Skeletal muscle tissue (tissue), 4 donors: ENCODE measurements around the gene CBFA2T3. TPM values are rescaled to one million over a fixed set of nuclear protein-coding genes. Genes with fewer than 3 reads are reported as not detected.

ENCODE experiments used
- H3K27ac ChIP-seq: one replicate; pipeline ENCODE4 v1.7.0; 2013; ENCODE audit warnings: mild to moderate bottlenecking, low read depth, low read length, inconsistent platforms
- H3K27me3 ChIP-seq, 3 donors: one replicate each; pipeline ENCODE4 v1.7.0; 2013; ENCODE audit warnings: low read length in 3 of 3; ENCODE audit not compliant: control insufficient read depth in 3 of 3, insufficient read depth in 3 of 3
- H3K36me3 ChIP-seq, 3 donors: one replicate each; pipeline ENCODE4 v1.7.0; 2013; ENCODE audit warnings: low read length in 3 of 3; ENCODE audit not compliant: control insufficient read depth in 3 of 3, insufficient read depth in 3 of 3
- H3K4me1 ChIP-seq, 3 donors: one replicate each; pipeline ENCODE4 v1.7.0; 2013; ENCODE audit warnings: low read length in 3 of 3, mild to moderate bottlenecking in 3 of 3; ENCODE audit not compliant: control insufficient read depth in 3 of 3, insufficient read depth in 3 of 3
- H3K4me3 ChIP-seq, 3 donors: one replicate each; pipeline ENCODE4 v1.7.0; 2013; ENCODE audit warnings: low read length in 3 of 3
- H3K9ac ChIP-seq, 3 donors: one replicate each; pipeline ENCODE4 v1.7.0; 2013; ENCODE audit warnings: low read length in 3 of 3, mild to moderate bottlenecking in 3 of 3, moderate library complexity in 2 of 3, low read depth in 1 of 3
- H3K9me3 ChIP-seq, 3 donors: one replicate each; pipeline ENCODE4 v1.7.0; 2013; ENCODE audit warnings: low read length in 3 of 3; ENCODE audit not compliant: control insufficient read depth in 3 of 3
- total RNA-seq: library from RNA; depleted of rRNA; stranded (reverse); fragments of >200 nt; gene quantifications from one replicate; pipeline ENCODE4 v1.2.3, GENCODE V29; 2014
- donor health status: Osteomylitis.

Gene CBFA2T3
- total RNA-seq, 1 donor from 2014 or later = 2.1 TPM

- peaks cover 40 to 51% (median 40%) of the 10 kb centered on the region in 3 donors for H3K4me1 ChIP-seq
- peak overlapping the region in 2 of 3 donors; percentile 45 to 75 for H3K9ac ChIP-seq
- H3K27me3 ChIP-seq = peaks cover 38 to 63% (median 40%) of the 10 kb centered on the region in 3 donors
- no peaks in the 10 kb centered on the region for H3K9me3 ChIP-seq
- peak overlapping the region; percentile 47 for H3K27ac ChIP-seq
- peak overlapping the region; percentile 58 to 75 (median 60) for H3K4me3 ChIP-seq
- no peaks in the 10 kb centered on the region for H3K36me3 ChIP-seq
Measured at GRCh38 chr16:88939972-88940861, 36.8 kb downstream of the CBFA2T3 start.

GRCh38 chr16:88939245-88939971, 37.6 kb downstream of the CBFA2T3 start:
- Histone ChIP-seq H3K27me3 (peaks cover 34 to 63% (median 40%) of the 10 kb centered on the region in 3 donors), H3K36me3 (no peaks in the 10 kb centered on the region), H3K9ac (peak overlapping the region in 2 of 3 donors; percentile 45 to 75), H3K4me1 (peaks cover 40 to 51% (median 40%) of the 10 kb centered on the region in 3 donors), H3K4me3 (peak overlapping the region; percentile 58 to 75 (median 60)), H3K27ac (peak overlapping the region; percentile 47), H3K9me3 (no peaks in the 10 kb centered on the region)

DNA sequence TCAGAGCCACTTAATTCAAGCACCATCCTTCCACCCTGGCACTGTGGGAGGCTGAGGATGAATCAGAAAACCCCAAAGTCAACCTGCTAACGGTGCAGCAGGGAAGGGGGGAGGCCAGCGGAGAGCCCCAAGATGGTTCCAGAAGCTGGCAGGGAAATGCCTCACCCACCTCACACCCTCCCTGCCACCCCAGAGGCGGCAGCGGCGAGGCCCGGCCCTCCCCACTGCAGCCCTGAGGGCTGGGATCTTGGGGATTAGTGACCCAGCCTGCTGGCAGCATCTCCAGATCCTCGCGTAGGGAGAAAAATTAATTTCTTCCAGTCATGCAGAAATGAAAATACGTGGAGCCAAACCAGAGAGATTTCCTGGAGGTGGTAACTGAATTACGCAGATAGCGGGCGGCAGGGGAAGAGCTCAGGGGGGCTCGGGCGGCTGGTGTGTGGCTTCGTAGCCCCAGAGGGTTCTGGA, 38.2 kb downstream of the CBFA2T3 start:
- Histone ChIP-seq H3K4me3 (peak overlapping the region; percentile 58 to 75 (median 60)), H3K9ac (peak overlapping the region in 2 of 3 donors; percentile 45 to 75), H3K9me3 (no peaks in the 10 kb centered on the region), H3K27ac (peak overlapping the region; percentile 47), H3K36me3 (no peaks in the 10 kb centered on the region), H3K4me1 (peaks cover 40 to 51% (median 40%) of the 10 kb centered on the region in 3 donors), H3K27me3 (peaks cover 34 to 63% (median 39%) of the 10 kb centered on the region in 3 donors)

DNA sequence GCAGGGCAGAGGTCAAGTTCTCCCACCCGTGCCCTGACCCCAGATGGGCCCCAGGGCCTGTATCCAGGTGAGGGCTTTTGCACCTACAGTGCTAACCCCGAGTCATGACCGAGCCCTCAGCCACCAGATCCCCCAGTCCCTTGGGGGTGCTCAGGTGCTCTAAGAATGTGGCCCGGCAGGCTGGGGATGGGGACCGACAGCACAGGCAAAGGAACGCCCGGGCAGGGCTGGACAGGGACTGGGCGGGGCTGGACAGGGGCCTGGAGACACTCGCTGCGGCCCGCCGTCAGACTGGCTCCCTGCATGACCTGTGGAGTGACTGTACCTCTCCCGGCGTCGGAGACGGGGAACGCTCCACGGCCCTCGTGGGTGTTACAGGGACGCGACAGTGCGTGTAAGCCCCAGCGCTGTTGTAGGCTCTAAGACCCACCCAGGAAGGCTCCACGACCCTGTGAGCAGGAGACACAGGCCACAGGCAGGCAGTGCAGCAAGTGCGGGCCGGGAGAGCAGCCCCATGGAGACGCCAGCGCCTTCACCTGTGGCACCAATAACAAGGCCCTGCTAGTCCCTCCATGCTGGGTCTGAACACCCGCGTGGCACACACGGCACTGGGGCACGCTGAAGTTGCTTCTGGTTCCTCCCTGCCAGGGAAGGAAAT, 38.8 kb downstream of the CBFA2T3 start:
- H3K9ac ChIP-seq = no peak overlapping the region
- H3K36me3 ChIP-seq = no peaks in the 10 kb centered on the region
- H3K27ac ChIP-seq = no peak overlapping the region
- peaks cover 33 to 58% (median 34%) of the 10 kb centered on the region in 3 donors for H3K27me3 ChIP-seq
- no peaks in the 10 kb centered on the region for H3K9me3 ChIP-seq
- no peak overlapping the region for H3K4me3 ChIP-seq
- peaks cover 40 to 51% (median 40%) of the 10 kb centered on the region in 3 donors for H3K4me1 ChIP-seq

- H3K36me3 ChIP-seq = no peaks in the 10 kb centered on the region
- peaks cover 40 to 47% (median 40%) of the 10 kb centered on the region in 3 donors for H3K4me1 ChIP-seq
- peak overlapping the region in 2 of 3 donors; percentile 6 to 40 for H3K4me3 ChIP-seq
- H3K9me3 ChIP-seq = no peaks in the 10 kb centered on the region
- peaks cover 29 to 48% (median 31%) of the 10 kb centered on the region in 3 donors for H3K27me3 ChIP-seq
- H3K9ac ChIP-seq = peak overlapping the region in 1 of 3 donors; percentile 33
- peak overlapping the region; percentile 71 for H3K27ac ChIP-seq
Measured at GRCh38 chr16:88937206-88937621, 39.8 kb downstream of the CBFA2T3 start.

GRCh38 chr16:88936556-88937205, 40.3 kb downstream of the CBFA2T3 start:
- no peaks in the 10 kb centered on the region for H3K9me3 ChIP-seq
- H3K27me3 ChIP-seq = peaks cover 25 to 45% (median 31%) of the 10 kb centered on the region in 3 donors
- H3K36me3 ChIP-seq = no peaks in the 10 kb centered on the region
- H3K4me3 ChIP-seq = peak overlapping the region in 1 of 3 donors; percentile 40
- H3K27ac ChIP-seq = peak overlapping the region; percentile 71
- peaks cover 36 to 44% (median 40%) of the 10 kb centered on the region in 3 donors for H3K4me1 ChIP-seq
- peak overlapping the region in 1 of 3 donors; percentile 33 for H3K9ac ChIP-seq

DNA sequence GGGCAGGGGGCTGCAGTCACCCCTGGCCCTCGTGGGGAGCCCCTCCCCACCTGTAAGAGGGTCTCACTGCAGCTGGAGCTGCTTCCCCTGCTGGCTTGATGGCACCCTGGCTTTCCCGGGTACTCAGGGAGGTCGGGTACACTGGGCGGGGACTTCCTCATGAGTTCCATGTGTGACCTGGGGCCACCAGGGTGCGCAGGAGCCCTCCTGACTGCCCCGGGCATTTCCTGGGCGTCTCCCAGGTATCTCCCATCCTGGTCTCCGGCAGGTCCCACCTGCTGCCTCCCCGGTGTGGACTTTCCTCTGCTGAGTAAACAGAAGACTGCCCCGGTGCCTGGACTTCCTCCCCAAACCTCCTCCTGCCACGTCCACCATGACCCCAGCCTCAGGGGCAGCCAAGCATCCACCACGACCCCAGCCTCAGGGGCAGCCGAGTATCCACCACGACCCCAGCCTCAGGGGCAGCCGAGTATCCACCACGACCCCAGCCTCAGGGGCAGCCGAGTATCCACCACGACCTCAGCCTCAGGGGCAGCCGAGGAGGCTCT, 40.9 kb downstream of the CBFA2T3 start:
- H3K4me1 ChIP-seq = peaks cover 36 to 44% (median 40%) of the 10 kb centered on the region in 3 donors
- H3K9me3 ChIP-seq = no peaks in the 10 kb centered on the region
- peaks cover 25 to 45% (median 31%) of the 10 kb centered on the region in 3 donors for H3K27me3 ChIP-seq
- no peaks in the 10 kb centered on the region for H3K36me3 ChIP-seq
- H3K9ac ChIP-seq = no peak overlapping the region
- peak overlapping the region; percentile 71 for H3K27ac ChIP-seq
- H3K4me3 ChIP-seq = no peak overlapping the region

DNA sequence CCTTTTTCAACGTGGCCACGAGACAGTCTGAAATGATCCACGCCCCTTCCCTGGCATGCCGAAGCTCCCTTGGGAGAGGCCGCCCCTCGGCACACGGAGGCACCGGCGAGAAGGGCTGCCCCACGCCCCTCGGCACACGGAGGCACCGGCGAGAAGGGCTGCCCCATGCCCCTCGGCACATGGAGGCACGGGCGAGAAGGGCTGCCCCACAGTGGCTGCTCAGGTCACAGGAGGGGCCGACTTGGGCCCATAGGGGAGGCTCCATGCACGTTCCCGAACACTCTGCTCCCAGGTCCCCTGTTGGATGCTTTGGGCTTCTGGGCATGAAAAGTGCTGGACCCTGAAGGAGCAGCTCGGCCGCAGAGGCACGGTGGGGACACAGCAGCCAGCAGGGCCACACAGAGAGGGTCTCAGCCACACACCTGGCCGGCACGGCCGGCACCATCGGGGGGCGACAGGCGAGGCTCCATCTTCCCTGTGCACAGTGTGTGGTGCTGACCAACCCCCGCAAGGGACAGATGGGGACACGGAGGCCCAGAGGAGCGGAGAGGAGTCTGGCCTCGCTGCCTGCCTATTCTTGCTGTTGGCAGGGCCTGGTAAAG, 42.8 kb downstream of the CBFA2T3 start:
- no peak overlapping the region for H3K4me3 ChIP-seq
- no peaks in the 10 kb centered on the region for H3K36me3 ChIP-seq

More for the DNA sequence above, 42.8 kb downstream of the CBFA2T3 start:
- H3K4me1 ChIP-seq = peaks cover 30 to 31% (median 30%) of the 10 kb centered on the region in 3 donors
- H3K9me3 ChIP-seq = no peaks in the 10 kb centered on the region
- no peak overlapping the region for H3K9ac ChIP-seq
- H3K27me3 ChIP-seq = peaks cover 14 to 32% (median 22%) of the 10 kb centered on the region in 3 donors
- no peak overlapping the region for H3K27ac ChIP-seq
